ENCODE measurements around the gene DGKZ.

DGKZ gene

GRCh38 chr11:46348566-46349401, 1.5 kb downstream of the DGKZ start:
- DNase-seq, result peak; percentile 69

GRCh38 chr11:46350695-46351094, 3.4 kb downstream of the DGKZ start:
- DNase-seq, result no peak

GRCh38 chr11:46351148-46351547, 3.9 kb downstream of the DGKZ start:
- no peak for DNase-seq

GRCh38 chr11:46351606-46352005, 4.3 kb downstream of the DGKZ start:
- no peak for DNase-seq

GRCh38 chr11:46352063-46352841, 5.0 kb downstream of the DGKZ start:
- peak; percentile 88 for DNase-seq

- peak; percentile 78 for DNase-seq
Measured at GRCh38 chr11:46353698-46354097, 6.4 kb downstream of the DGKZ start.

GRCh38 chr11:46356924-46357482, 9.7 kb downstream of the DGKZ start:
- DNase-seq, result no peak

GRCh38 chr11:46357483-46357936, 10.2 kb downstream of the DGKZ start:
- no peak for DNase-seq

- DNase-seq, result no peak
Measured at GRCh38 chr11:46359953-46360352, 12.7 kb downstream of the DGKZ start.

GRCh38 chr11:46360878-46361277, 13.6 kb downstream of the DGKZ start:
- DNase-seq, result no peak

GRCh38 chr11:46361283-46362155, 14.3 kb downstream of the DGKZ start:
- peak; percentile 76 for DNase-seq

- DNase-seq, result no peak
Measured at GRCh38 chr11:46362156-46363030, 15.1 kb downstream of the DGKZ start.

- no peak for DNase-seq
Measured at GRCh38 chr11:46363031-46363407, 15.8 kb downstream of the DGKZ start.

- DNase-seq, result no peak
Measured at GRCh38 chr11:46363455-46364005, 16.3 kb downstream of the DGKZ start.

- no peak for DNase-seq
Measured at GRCh38 chr11:46364056-46364455, 16.8 kb downstream of the DGKZ start.

- no peak for DNase-seq
Measured at GRCh38 chr11:46364791-46365190, 17.5 kb downstream of the DGKZ start.

- DNase-seq, result no peak
Measured at GRCh38 chr11:46366260-46366659, 19.0 kb downstream of the DGKZ start.

- DNase-seq, result no peak
Measured at GRCh38 chr11:46366661-46367161, 19.4 kb downstream of the DGKZ start.

- DNase-seq, result peak; percentile 89
Measured at GRCh38 chr11:46367244-46367915, 20.1 kb downstream of the DGKZ start.

GRCh38 chr11:46367916-46368267, 20.6 kb downstream of the DGKZ start:
- no peak for DNase-seq

All from stimulated activated CD8-positive, alpha-beta memory T cell treated with anti-CD3 and anti-CD28 coated beads, Interleukin-4, amount 100 ng/mL, for 48 hours (primary cell).